HG03460 (cell line): ENCODE results near the gene KCNIP2.

Source experiments
- ATAC-seq: cut with Tn5 transposase; IDR thresholded peaks from one replicate; pipeline ENCODE4 v1.9.1; 2021; ENCODE audit not compliant: unreplicated experiment

KCNIP2 gene

DNA sequence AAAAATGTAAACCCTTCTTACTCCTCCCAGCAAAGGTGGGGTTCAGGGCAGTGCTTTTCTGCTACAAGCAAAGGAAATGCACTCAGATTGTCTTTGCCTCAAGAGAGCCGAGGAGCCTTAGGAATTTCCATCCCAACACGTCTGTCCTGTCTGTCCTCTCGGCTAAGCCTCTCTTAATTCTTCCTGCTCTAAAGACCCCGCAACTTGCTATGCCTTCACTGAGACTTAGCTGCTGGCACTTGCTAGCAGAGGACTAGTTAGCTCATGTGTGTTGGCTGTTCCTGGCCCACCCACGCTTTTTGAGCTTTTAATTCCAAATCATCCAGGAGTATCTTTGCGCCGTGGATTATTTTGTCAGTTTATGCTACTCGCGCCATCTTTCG lies 59.9 kb downstream of the KCNIP2 start:
- no peak for ATAC-seq

DNA sequence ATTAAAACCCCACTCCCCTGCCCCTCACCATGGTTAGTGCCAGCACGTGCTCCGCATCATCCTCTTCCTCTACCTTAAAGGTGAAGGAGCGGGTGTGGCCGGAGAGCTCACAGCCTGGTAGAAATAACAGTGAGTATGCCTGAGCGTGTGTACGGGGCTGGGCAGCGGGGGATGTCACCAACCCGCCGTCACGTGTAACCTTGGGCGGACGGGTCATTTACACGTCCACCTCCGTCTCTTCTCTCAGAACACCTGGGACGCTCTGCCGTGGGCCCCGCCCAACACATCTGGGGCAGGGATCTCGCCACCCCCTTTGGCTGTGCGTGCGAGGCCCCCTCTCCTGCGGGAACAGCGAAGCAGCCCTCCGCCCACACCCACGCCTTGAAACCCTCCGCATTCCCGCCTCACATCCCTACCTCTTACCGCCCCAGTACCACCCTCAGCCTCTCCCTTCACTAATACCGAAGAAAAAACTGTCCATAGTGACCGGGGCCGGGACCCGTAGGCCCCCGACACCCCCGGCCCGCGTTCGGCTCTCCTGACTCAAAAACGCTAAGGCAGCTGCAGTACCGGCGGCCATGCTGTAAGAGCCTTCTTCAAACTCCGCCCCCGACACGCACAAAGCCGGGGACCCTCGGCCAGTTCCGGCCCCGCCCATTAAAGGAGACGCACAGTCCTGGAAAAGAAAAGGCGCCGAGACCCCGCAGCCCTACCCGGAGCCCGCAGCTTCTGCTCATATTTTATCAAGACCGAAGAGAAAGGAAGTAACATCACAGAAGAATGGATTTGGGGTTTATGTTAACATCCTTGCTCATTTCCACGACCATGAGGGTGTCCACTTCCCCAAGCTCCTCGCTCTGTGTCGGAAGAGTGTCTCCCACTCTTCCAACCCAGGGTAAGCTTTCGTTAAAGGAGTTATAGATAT lies 60.5 kb downstream of the KCNIP2 start, which contains the start of gene NPM3:
TSS of gene NPM3 (minus strand) at position 636 of the 925 bp plus-strand sequence. CDS start at position 580, 56 bp downstream.
- ATAC-seq, result peak; percentile 73

DNA sequence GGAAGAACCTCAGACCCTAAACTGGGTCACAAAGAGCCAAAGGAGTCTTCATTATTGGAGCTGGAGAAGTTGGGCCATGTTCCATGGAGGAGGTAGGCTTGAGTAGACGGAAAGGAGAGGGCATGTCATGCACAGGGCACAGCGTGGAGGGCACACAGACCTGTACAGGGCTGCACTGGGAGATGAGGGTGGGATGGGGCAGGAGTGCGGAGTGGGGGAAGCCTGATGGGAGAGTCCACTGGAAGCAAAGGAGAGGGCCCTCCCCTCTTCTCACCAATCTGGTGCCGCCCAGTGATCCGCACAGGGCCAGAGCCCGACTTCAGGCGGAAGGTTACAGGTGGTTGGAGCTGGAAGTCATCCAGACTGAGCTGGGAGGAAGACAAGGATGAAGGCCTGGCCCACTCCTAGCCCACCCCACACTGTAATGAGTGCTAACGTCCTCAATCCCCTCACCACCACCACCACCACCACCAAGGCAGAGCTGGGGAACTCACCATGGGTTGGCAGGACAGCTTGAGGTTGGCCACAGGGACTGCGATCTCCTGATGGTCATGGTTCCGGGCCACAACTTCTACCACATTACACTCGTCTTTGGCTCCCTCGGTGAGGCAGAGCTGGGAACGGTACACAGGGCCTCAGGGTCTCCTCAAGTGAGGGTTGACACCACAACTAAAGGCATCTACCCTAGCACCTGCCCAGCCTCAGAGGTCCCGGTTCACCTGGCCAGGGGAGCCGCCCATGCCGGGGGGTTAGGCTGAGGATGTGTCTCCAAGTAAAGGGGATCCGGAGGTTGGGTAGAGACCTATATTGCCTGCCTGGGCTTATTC lies 61.4 kb downstream of the KCNIP2 start:
- ATAC-seq, result no peak

DNA sequence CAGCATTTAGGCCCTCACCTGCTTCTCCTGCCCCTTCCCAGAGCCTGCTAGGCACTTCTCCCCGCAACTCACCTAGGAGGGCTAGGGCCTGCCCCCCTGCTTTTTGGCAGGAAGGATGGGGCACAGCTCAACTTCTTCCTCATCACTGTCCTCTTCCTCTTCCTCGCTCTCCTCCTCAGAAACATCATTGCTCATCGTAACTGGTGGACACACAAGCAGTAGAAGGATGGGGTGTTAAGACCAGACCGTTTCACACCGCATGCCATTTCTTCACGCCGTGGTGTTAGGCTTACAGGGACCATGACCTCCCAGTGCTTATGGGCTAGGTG lies 62.0 kb downstream of the KCNIP2 start:
- no peak for ATAC-seq

GRCh38 chr10:101780818-101781654 lies 62.6 kb downstream of the KCNIP2 start:
- no peak for ATAC-seq

DNA sequence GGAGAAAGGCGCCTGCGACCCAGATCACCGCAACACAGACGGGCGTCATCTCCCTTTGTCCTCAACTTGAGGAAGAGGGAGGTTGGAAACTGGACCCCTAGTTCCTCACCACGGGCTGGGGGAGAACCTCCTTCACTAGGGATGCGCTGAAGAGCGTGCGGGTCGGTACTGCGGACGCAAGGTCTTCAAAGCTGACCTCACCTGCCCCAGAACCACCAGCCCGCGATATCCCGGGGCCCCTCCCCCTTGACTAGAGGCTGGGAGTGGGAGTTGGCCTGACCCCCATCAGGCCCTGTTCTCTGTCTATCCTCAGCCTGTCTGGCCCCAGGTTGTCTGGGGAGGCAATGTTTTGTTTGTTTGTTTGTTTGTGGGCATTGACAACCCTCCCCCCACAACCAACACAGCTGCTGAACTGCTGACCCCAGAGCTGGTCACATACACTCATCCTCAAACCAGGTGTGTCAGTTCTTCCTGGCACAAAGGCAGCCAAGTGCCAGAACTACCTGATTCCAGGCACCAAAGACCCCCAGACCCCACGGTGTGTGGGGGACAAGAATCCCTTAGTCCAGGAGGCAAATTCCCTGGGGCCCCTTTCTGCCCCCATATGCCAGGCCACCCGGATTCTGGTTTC lies 63.3 kb downstream of the KCNIP2 start:
- no peak for ATAC-seq

DNA sequence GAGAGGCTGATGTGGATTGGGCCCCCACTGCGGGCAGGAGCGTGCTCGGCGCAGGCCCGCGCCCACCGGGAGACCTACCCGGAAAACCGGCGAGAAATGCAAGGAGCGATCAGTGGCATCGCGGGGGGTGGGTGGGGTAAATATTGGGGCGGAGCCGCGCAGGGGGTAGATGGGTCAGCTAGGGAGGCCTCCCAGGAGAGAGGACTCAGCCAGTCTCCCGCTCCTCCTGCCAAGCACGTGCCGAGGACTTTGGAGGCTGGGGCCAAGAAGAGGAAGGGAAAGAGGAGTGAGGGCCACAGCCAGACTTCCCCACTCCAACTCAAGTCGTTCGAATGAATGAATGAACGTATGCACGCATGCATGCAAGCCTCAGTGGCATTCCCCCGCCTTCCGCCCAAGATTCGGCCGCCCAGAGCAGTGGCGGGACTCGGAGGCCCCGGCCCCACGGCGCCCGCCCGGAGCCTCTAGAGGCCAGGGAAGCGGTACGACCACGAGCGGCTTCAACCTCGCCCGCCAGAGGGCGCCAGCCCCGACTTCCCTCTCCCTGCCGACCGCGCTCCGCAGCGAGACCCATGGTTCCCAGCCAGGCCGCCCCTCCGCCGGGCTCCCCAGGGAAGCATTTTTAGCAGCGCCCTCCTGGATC lies 63.9 kb downstream of the KCNIP2 start:
- peak; percentile 36 for ATAC-seq

DNA sequence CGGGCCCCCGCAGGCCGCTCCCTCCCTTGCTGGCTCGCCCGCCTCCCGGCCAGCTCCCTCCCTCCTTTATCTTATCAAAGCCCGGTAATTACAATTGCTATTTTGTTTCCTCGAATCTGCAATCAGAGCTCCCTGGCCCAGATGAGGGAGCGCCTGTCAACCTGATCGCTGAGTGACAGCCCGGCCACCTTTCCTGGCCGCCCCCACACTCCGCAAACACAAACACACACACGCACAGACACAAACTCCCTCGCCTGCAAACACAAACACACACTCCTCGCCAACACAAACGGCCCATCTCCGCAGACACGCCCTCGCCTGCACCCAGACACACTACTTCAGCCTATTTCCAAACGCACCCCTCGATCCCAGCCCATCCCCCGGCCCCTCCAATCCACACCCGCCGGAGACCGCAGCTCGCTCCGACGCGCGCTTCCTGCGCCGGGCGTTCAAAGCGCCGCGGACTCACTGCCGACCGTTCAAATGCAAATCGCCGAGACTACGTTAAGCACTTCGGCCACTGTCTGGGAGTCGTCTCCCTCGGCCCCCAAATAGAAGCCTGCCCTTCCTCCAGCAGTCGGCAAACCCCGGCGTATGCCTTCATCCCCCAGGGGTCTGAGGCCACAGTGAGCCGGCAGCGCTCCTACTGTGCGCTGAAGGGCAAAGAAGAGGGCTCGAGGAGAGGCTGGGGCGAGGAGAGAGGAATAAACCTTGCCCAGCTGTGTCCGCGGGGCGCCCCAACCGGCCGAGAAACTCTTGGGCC lies 64.6 kb downstream of the KCNIP2 start:
- ATAC-seq, result no peak

DNA sequence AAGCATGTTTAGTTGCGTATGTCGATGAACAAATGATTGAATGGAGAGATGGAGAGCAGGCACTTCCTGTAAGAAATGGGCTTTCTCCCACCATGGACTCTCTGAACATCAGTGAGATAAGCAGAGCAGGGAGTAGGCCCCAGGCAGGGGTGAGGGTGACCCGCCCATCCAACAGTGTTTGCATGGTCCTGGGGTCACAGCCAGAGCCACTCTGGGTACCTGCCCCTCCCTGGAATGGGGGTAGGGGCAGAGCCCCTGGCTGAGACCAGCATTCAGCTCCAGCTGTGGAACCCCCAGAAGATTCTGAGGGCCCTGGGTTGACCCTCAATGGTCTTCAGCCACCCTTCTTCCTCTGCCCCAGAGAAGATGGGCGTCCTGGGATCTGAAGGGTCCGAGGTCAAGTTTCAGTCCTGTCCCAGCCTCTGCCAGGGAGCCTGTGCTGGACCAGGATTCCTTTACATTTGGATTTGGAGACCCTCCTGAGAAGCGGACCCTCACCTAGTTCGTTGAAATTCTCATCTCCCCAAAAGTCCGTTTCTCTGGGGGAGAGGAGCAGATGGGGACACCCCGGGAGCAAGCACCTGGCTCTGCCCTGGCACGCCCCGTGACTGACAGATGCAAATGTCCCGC lies 65.3 kb downstream of the KCNIP2 start:
- no peak for ATAC-seq

DNA sequence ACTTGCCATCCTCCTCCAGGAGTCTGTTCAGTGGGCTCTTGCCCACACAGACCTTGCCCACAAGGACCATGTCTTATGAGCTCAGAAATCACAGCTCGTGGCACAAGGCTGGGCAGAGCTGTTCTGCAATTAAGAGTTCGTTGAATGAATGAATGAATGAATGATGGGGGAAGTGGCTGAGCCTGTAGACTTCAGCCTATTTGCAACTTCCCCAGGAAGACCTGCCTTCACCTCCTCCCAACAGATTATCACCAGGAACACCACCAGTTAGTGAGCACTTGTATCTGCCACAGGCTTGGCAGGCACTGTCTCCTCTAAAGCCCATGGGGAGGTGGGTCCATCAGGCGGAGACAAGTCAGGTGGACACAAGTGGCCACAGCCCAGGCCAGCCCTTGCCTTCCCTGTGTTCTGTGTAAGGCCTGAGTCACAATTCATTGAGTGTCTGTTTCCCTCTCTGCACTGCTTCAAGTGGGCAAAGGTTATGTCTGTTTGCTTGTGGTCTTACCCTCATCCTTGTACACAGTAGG lies 65.9 kb downstream of the KCNIP2 start:
- no peak for ATAC-seq

DNA sequence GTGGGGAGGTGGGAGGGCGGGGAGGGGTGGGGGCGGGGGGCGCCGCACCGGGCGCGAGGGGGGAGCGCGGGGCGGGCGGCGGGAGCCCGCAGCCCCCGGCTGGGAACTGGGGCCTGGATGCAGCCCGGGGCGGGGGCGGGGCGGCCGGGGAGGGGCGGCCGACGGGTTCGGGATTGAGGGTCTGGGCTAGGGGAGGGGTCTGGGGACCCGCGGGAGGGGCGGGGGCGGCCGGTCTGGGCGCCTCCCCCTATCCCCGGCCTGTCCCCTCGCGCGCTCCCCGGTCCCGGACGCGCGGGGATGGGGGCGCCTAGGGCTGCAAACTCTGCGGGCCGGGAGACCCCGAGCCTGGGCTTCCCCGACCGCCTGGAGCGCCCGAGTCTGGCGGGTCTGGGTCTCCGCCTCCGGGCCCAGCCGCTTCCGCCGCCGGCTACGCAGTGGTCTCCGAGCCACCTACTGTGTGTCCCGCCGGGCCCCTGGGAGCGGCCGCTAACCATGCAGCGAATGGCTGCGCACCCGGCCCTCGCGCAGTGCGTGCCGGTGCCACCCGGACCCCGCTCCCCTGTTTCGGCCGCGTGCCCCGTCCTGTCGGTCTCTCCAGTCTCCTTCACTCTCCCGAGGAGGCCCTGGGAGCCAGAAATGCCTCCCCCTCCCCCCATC lies 67.3 kb downstream of the KCNIP2 start:
- no peak for ATAC-seq
